ENCODE measurements around the gene PSMC4. TPM values are rescaled to one million over a fixed set of nuclear protein-coding genes. Genes with fewer than 3 reads are reported as not detected.

PSMC4 gene
- total RNA-seq, 1 experiment from 2014 or later, result 120 TPM

GRCh38 chr19:40009674-40010073 lies 38.7 kb downstream of the PSMC4 start:
- peaks cover 7 to 10% of the 10 kb centered on the region in 2 experiments; a peak in 3 of 4 replicates for H3K9me3 ChIP-seq (ENCODE audit: control insufficient read depth in 1 of 2, insufficient read depth in 1 of 2, low read depth in 1 of 2, low read length in 2 of 2)
- CTCF ChIA-PET, result no interaction called here
- POLR2A ChIA-PET, result no interaction called here

More at GRCh38 chr19:40009674-40010073, 38.7 kb downstream of the PSMC4 start:
- Histone ChIP-seq H3K9ac (ENCODE audit: low read length) (no peak overlapping the region), H3K79me2 (ENCODE audit: insufficient read depth, low read length) (no peaks in the 10 kb centered on the region), H3K4me3 (replicated peaks in 1 of 2; ENCODE audit: low read depth in 1 of 2, low read length in 2 of 2) (no peak overlapping the region), H3K9me2 (ENCODE audit: insufficient read depth) (no peaks in the 10 kb centered on the region), H4K20me1 (ENCODE audit: insufficient read depth) (no peaks in the 10 kb centered on the region), H3K36me3 (ENCODE audit: control insufficient read depth in 1 of 2, insufficient read depth in 2 of 2, low read length in 2 of 2) (no peaks in the 10 kb centered on the region; a peak in 1 of 4 replicates), H2AFZ (ENCODE audit: low read depth, low read length, poor library complexity, severe bottlenecking) (no peak overlapping the region), H3K4me1 (ENCODE audit: control insufficient read depth in 1 of 2, insufficient read depth in 2 of 2, low read length in 2 of 2) (peaks cover 0 to 3% of the 10 kb centered on the region in 2 experiments; a peak in 1 of 4 replicates), H3K27me3 (ENCODE audit: insufficient read depth, low read length) (no peaks in the 10 kb centered on the region), H3K27ac (ENCODE audit: low read depth, low read length) (no peak overlapping the region), H3K4me2 (ENCODE audit: low read length) (no peak overlapping the region)
- ATAC-seq (no peak), DNase-seq (ENCODE audit: low read depth, low spot score) (no peak)
- no TSS peak for BruUV-seq (replicated peaks)
- RAD21 ChIA-PET (ENCODE audit: low non-redundant PET in 1 of 2, low total read pairs in 2 of 2, uncharacterized antibody in 2 of 2, unreplicated experiment in 2 of 2), result no interaction called here
- TF ChIP-seq MAX (IDR thresholded peaks at IDR 0.05), result no peak
- TF ChIP-seq FOSL1 (IDR thresholded peaks at IDR 0.05; ENCODE audit: low read depth), result no peak
- no peak for TF ChIP-seq POLR2A (IDR thresholded peaks at IDR 0.05; ENCODE audit: borderline replicate concordance, extremely low read depth, insufficient read depth, insufficient read length)
- no peak for TF ChIP-seq SP1 (IDR thresholded peaks at IDR 0.05; ENCODE audit: low read depth)
- TF ChIP-seq CEBPB (IDR thresholded peaks at IDR 0.05; ENCODE audit: low read depth), result no peak
- TF ChIP-seq SIN3A (IDR thresholded peaks at IDR 0.05; ENCODE audit: low read depth), result no peak
- TF ChIP-seq ZNF274 (IDR thresholded peaks at IDR 0.05; ENCODE audit: low read depth, low read length), result no peak
- no peak for TF ChIP-seq ATF3 (IDR thresholded peaks at IDR 0.05)
- no peak for TF ChIP-seq ZBTB33 (IDR thresholded peaks at IDR 0.05; ENCODE audit: extremely low read depth, insufficient replicate concordance, low read length)
- TF ChIP-seq ELF1 (IDR thresholded peaks at IDR 0.05; ENCODE audit: borderline replicate concordance, low read depth), result no peak
- no peak for TF ChIP-seq EGR1 (IDR thresholded peaks at IDR 0.05; ENCODE audit: low read depth)
- TF ChIP-seq CBX3 (IDR thresholded peaks at IDR 0.05; ENCODE audit: low read depth), result no peak
- no peak for TF ChIP-seq POLR2AphosphoS5 (IDR thresholded peaks at IDR 0.05; ENCODE audit: low read depth, low read length)
- TF ChIP-seq TCF7L2 (IDR thresholded peaks at IDR 0.05; ENCODE audit: borderline replicate concordance, extremely low read depth, insufficient read depth, insufficient read length), result no peak
- intact Hi-C loops (cut with micrococcal nuclease), result loop anchor here (5.0 kb wide), 1 partner anchor 63 kb away; no protein-coding TSS in a partner anchor

All from HCT116 (cell line).